Measurements from ENCODE around the gene PGBD2. TPM values are rescaled to one million over a fixed set of nuclear protein-coding genes. Genes with fewer than 3 reads are reported as not detected.
"Not testable (repeated sequence)": the region's sequence is repeated elsewhere in the genome, so short reads cannot be mapped to it uniquely, and the experiment has no call there.

Gene PGBD2
- total and polyA plus RNA-seq, 10 of the 15 experiments (the other 5 are each of a cell fraction or from before 2014, with no cell fraction given): 4.0 to 10.3 (median 4.5) TPM

- no peak for TF ChIP-seq PBX3 (IDR thresholded peaks at IDR 0.05; ENCODE audit: insufficient replicate concordance, low read depth, low read length)
Observed at GRCh38 chr1:248924696-248925532, 18.9 kb downstream of the PGBD2 start (continued).

- intact Hi-C loops (cut with micrococcal nuclease; ENCODE audit: unreplicated experiment); H3K27me3 ChIP-seq (replicated peaks in 1 of 2; ENCODE audit: control insufficient read depth in 2 of 2, insufficient read depth in 2 of 2, low read length in 1 of 2): not testable (repeated sequence)
Observed at GRCh38 chr1:248925859-248926258, 19.8 kb downstream of the PGBD2 start.

More at GRCh38 chr1:248925859-248926258, 19.8 kb downstream of the PGBD2 start:
- H3K4me1 ChIP-seq (ENCODE audit: control insufficient read depth, insufficient read depth, low read length): peaks cover 24% of the 10 kb centered on the region
- ChIA-PET CTCF (interaction anchor here (0.7 to 1.6 kb wide), 10 partner anchors 13 to 228 kb away, joined by 3 to 10 read pairs (median 4); partner anchors contain the start of gene ZNF692), RAD21 (ENCODE audit: unreplicated experiment) (interaction anchor here (1.3 to 1.8 kb wide), 2 partner anchors 88 to 683 kb away, joined by 4 to 6 read pairs; no protein-coding TSS in a partner anchor), POLR2A (interaction anchor here (0.7 kb wide), 1 partner anchor 168 kb away, joined by 4 read pairs; no protein-coding TSS in a partner anchor), SMC1A (ENCODE audit: uncharacterized antibody, unreplicated experiment) (interaction anchor here (1.0 to 3.8 kb wide), 5 partner anchors 17 to 229 kb away, joined by 3 to 16 read pairs (median 5); no protein-coding TSS in a partner anchor)
- in situ Hi-C loops (cut with MboI); H4K20me1 ChIP-seq (ENCODE audit: control insufficient read depth, insufficient read depth); DNase-seq (ENCODE audit: low read depth, low spot score); H3K79me2 ChIP-seq (ENCODE audit: control insufficient read depth, insufficient read depth, low read length); H3K27ac ChIP-seq (ENCODE audit: control insufficient read depth, insufficient read depth); H3K9ac ChIP-seq (ENCODE audit: control insufficient read depth, insufficient read depth, low read length); H3K4me3 ChIP-seq; H3K36me3 ChIP-seq (ENCODE audit: control insufficient read depth in 2 of 2, insufficient read depth in 2 of 2, low read length in 1 of 2); BruUV-seq (replicated peaks); H2AFZ ChIP-seq (ENCODE audit: control insufficient read depth, low read depth, low read length); H3K9me3 ChIP-seq (replicated peaks; ENCODE audit: control insufficient read depth, insufficient read depth, low read length); FAIRE-seq; ATAC-seq; H3K4me2 ChIP-seq (ENCODE audit: control insufficient read depth, insufficient read depth): not testable (repeated sequence)
- WGBS (ENCODE audit: insufficient coverage, insufficient replicate concordance, low lambda C conversion rate, missing lambda C conversion rate): 75% methylated on average over 4 of the region's 4 CpGs
